A549 (cell line): ENCODE data around the gene HUNK.

Source experiments
- CEBPB ChIP-seq, 2 experiments: fragments of >200 bp in 1 of 2; sonication (Bioruptor Twin) in 1 of 2; formaldehyde crosslinking in 1 of 2; IDR thresholded peaks; 2 replicates each; pipeline ENCODE4 v1.6.1; 2012 to 2016
- KDM1A ChIP-seq: fragments of 200-600 bp; sonication (generic); IDR thresholded peaks from 2 replicates; pipeline ENCODE4 v1.6.1; 2016; ENCODE audit warnings: low read depth, mild to moderate bottlenecking
- MYC ChIP-seq: IDR thresholded peaks from 2 replicates; pipeline ENCODE4 v1.6.1; 2012; ENCODE audit warnings: mild to moderate bottlenecking, inconsistent platforms, low read length, improper control_type of control experiment, borderline replicate concordance
- NPAS2 ChIP-seq: fragments of 250-450 bp; sonication (Bioruptor Pico); IDR thresholded peaks from 2 replicates; pipeline ENCODE4 v1.8.0; 2022; ENCODE audit warnings: mild to moderate bottlenecking, moderate library complexity, borderline replicate concordance
- POLR2A ChIP-seq: IDR thresholded peaks from 2 replicates; pipeline ENCODE4 v1.6.1; 2012; ENCODE audit warnings: mild to moderate bottlenecking, low read length
- RFX5 ChIP-seq: fragments of 450-650 bp; IDR thresholded peaks from 2 replicates; pipeline ENCODE4 v1.7.1; 2014; ENCODE audit warnings: antibody characterized with exemption, mild to moderate bottlenecking, moderate library complexity
- TF ChIP-seq, protein P1 (sequence below): fragments of >200 bp; sonication (Bioruptor Twin); formaldehyde crosslinking; IDR thresholded peaks from 3 replicates; pipeline ENCODE4 v1.5.1; 2016
- TF ChIP-seq, protein P2 (sequence below): fragments of 450-650 bp; IDR thresholded peaks from 2 replicates; pipeline ENCODE4 v1.6.1; 2014; ENCODE audit warnings: antibody characterized with exemption

DNA sequence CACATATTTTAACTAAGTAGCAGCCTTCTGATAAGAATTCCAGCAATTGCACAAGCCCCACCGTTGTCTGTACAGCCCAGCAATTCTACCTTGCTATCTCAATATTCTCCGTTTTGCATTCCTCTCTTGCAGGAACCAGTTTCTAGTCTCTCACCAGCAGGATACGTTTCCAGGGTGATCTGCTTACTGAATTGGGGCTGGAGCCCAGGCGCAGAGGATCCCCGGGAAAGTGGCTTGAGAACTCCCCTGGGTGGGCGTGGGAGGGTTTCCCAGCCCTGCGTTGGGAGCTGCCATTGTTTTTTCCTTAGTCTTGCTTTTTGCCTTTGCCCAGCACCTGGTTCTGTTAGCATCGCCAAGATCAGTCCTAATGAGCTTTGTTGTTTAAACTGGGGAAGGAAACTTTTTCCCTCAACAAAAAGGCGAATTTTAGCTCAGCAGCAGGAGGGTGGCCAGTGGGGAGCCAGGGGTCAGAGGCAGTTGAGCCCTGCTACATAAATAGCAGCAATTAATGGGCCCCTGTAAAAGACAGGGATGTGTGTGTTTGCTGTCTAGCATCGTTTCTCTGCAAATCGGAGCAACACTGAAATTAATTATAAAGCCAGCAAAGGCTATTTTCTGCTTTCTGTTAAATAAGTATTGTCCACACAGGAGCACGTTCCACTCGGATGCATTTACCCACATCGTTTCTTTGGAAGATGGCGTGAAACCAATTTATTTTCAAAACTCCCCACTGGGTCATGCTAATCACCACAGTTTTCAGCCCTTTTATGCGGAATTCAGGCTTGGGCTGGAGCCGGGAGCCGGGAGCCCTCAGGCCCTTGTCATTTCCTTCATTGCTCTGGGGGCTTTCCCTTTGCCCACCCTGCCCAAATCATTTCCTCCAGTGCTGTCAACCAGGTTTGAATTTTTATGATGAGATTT lies 36.6 kb downstream of the HUNK start:
- TF ChIP-seq KDM1A (no peak), POLR2A (no peak), MYC (no peak), CEBPB (IDR thresholded peaks at IDR 0.05) (no peak), RFX5 (no peak), NPAS2 (CRISPR knock-in tag) (no peak)
- TF ChIP-seq, protein P1, sequence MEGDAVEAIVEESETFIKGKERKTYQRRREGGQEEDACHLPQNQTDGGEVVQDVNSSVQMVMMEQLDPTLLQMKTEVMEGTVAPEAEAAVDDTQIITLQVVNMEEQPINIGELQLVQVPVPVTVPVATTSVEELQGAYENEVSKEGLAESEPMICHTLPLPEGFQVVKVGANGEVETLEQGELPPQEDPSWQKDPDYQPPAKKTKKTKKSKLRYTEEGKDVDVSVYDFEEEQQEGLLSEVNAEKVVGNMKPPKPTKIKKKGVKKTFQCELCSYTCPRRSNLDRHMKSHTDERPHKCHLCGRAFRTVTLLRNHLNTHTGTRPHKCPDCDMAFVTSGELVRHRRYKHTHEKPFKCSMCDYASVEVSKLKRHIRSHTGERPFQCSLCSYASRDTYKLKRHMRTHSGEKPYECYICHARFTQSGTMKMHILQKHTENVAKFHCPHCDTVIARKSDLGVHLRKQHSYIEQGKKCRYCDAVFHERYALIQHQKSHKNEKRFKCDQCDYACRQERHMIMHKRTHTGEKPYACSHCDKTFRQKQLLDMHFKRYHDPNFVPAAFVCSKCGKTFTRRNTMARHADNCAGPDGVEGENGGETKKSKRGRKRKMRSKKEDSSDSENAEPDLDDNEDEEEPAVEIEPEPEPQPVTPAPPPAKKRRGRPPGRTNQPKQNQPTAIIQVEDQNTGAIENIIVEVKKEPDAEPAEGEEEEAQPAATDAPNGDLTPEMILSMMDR: no peak
- TF ChIP-seq, protein P2, sequence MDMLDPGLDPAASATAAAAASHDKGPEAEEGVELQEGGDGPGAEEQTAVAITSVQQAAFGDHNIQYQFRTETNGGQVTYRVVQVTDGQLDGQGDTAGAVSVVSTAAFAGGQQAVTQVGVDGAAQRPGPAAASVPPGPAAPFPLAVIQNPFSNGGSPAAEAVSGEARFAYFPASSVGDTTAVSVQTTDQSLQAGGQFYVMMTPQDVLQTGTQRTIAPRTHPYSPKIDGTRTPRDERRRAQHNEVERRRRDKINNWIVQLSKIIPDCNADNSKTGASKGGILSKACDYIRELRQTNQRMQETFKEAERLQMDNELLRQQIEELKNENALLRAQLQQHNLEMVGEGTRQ: no peak
